HEK293 (cell line): ENCODE measurements around the gene TANGO6.

Experiments
- CTCF ChIA-PET: fragments of 350-600 bp; formaldehyde crosslinking; extraction: SDS; loops from one replicate; lab custom pipeline; 2021; ENCODE audit warnings: antibody characterized with exemption; lab: Yijun Ruan, JAX
- POLR2A ChIA-PET: fragments of 300-600 bp; formaldehyde crosslinking; extraction: SDS; loops from one replicate; lab custom pipeline; 2020; ENCODE audit warnings: antibody characterized with exemption, inconsistent platforms; lab: Yijun Ruan, JAX
- H3K27ac ChIP-seq: fragments of 200-500 bp; sonication (Bioruptor generic); 2 replicates; pipeline ENCODE4 v1.5.1; 2014; ENCODE audit warnings: low read depth, low read length, control low read depth, inconsistent platforms; ENCODE audit errors: extremely low read depth
- H3K36me3 ChIP-seq, 2 experiments: fragments of 200-500 bp in 1 of 2; sonication (Bioruptor generic) in 1 of 2; 1 replicate in 1 of 2; 2 replicates in 1 of 2; pipeline ENCODE4 v1.5.1; 2014 to 2017; ENCODE audit warnings: inconsistent platforms in 2 of 2, low read length in 2 of 2; ENCODE audit not compliant: control insufficient read depth in 2 of 2, insufficient read depth in 1 of 2
- H3K4me1 ChIP-seq: fragments of 200-500 bp; sonication (Bioruptor generic); 2 replicates; pipeline ENCODE4 v1.5.1; 2014; ENCODE audit warnings: mild to moderate bottlenecking, low read length, inconsistent platforms; ENCODE audit not compliant: control insufficient read depth, insufficient read depth
- H3K4me3 ChIP-seq: 2 replicates; pipeline ENCODE4 v1.5.1; 2011; ENCODE audit warnings: low read depth, mild to moderate bottlenecking, control low read depth, low read length, moderate library complexity
- H3K9me3 ChIP-seq: fragments of 200-500 bp; sonication (Bioruptor generic); 2 replicates; pipeline ENCODE4 v1.5.1; 2014; ENCODE audit warnings: low read depth, low read length, inconsistent platforms; ENCODE audit not compliant: control insufficient read depth, insufficient read depth
- BCL11A ChIP-seq: fragments of 450-650 bp; formaldehyde crosslinking; IDR thresholded peaks from 2 replicates; pipeline ENCODE4 v1.5.1; 2016; ENCODE audit warnings: low read depth, missing biosample characterization, missing genetic modification characterization
- ELK4 ChIP-seq: IDR thresholded peaks from 2 replicates; pipeline ENCODE4 v1.6.1; 2011; ENCODE audit warnings: mild to moderate bottlenecking, low read depth, low read length, borderline replicate concordance
- GLI2 ChIP-seq: fragments of 450-650 bp; formaldehyde crosslinking; IDR thresholded peaks from 2 replicates; pipeline ENCODE4; 2017; ENCODE audit warnings: missing biosample characterization, missing genetic modification characterization, low read depth, borderline replicate concordance
- HOXD13 ChIP-seq: sonication (generic); formaldehyde crosslinking; IDR thresholded peaks from 2 replicates; pipeline ENCODE4 v1.8.0; 2022; ENCODE audit warnings: missing genetic modification reagents, borderline replicate concordance
- KLF10 ChIP-seq: fragments of 450-650 bp; IDR thresholded peaks from 2 replicates; pipeline ENCODE4 v1.5.1; 2018; ENCODE audit warnings: missing biosample characterization, mild to moderate bottlenecking, missing genetic modification characterization
- MEIS1 ChIP-seq: sonication (generic); formaldehyde crosslinking; IDR thresholded peaks from 2 replicates; pipeline ENCODE4 v1.8.1; 2022; ENCODE audit warnings: missing genetic modification reagents, mild to moderate bottlenecking, borderline replicate concordance
- ZBTB49 ChIP-seq: fragments of 450-650 bp; formaldehyde crosslinking; IDR thresholded peaks from 2 replicates; pipeline ENCODE4 v1.5.1; 2016; ENCODE audit warnings: missing biosample characterization, missing genetic modification characterization, low read depth
- ZFP37 ChIP-seq: fragments of 450-650 bp; formaldehyde crosslinking; IDR thresholded peaks from 2 replicates; pipeline ENCODE4 v1.5.1; 2016; ENCODE audit warnings: missing biosample characterization, missing genetic modification characterization
- ZFP69B ChIP-seq: fragments of 450-650 bp; formaldehyde crosslinking; IDR thresholded peaks from 2 replicates; pipeline ENCODE4 v1.5.1; 2016; ENCODE audit warnings: missing biosample characterization, missing genetic modification characterization
- ZNF10 ChIP-seq: fragments of 450-650 bp; formaldehyde crosslinking; IDR thresholded peaks from 2 replicates; pipeline ENCODE4 v1.5.1; 2017; ENCODE audit warnings: missing biosample characterization, missing genetic modification characterization
- ZNF169 ChIP-seq: fragments of 450-650 bp; formaldehyde crosslinking; IDR thresholded peaks from 2 replicates; pipeline ENCODE4 v1.5.1; 2016; ENCODE audit warnings: missing biosample characterization, missing genetic modification characterization
- ZNF174 ChIP-seq: fragments of 450-650 bp; formaldehyde crosslinking; IDR thresholded peaks from 2 replicates; pipeline ENCODE4 v1.5.0; 2017; ENCODE audit warnings: missing biosample characterization, mild to moderate bottlenecking, missing genetic modification characterization
- ZNF239 ChIP-seq: fragments of 450-650 bp; formaldehyde crosslinking; IDR thresholded peaks from 2 replicates; pipeline ENCODE4 v1.5.1; 2016; ENCODE audit warnings: missing biosample characterization, missing genetic modification characterization
- ZNF248 ChIP-seq: fragments of 450-650 bp; formaldehyde crosslinking; IDR thresholded peaks from 2 replicates; pipeline ENCODE4 v1.5.1; 2017; ENCODE audit warnings: missing biosample characterization, missing genetic modification characterization
- ZNF335 ChIP-seq: fragments of 450-650 bp; formaldehyde crosslinking; conservative IDR thresholded peaks from 2 replicates; pipeline ENCODE4 v1.5.1; 2016; ENCODE audit warnings: missing biosample characterization, missing genetic modification characterization
- ZNF354C ChIP-seq: fragments of 450-650 bp; formaldehyde crosslinking; IDR thresholded peaks from 2 replicates; pipeline ENCODE4 v1.5.1; 2016; ENCODE audit warnings: missing biosample characterization, missing genetic modification characterization, low read depth, borderline replicate concordance
- ZNF366 ChIP-seq: fragments of 450-650 bp; formaldehyde crosslinking; conservative IDR thresholded peaks from 2 replicates; pipeline ENCODE4 v1.5.1; 2016; ENCODE audit warnings: missing biosample characterization, missing genetic modification characterization
- ZNF426 ChIP-seq: fragments of 450-650 bp; formaldehyde crosslinking; IDR thresholded peaks from 2 replicates; pipeline ENCODE4 v1.5.1; 2017; ENCODE audit warnings: missing biosample characterization, missing genetic modification characterization, mild to moderate bottlenecking, inconsistent platforms, moderate library complexity
- ZNF433 ChIP-seq: fragments of 450-650 bp; formaldehyde crosslinking; IDR thresholded peaks from 2 replicates; pipeline ENCODE4 v1.5.1; 2016; ENCODE audit warnings: missing biosample characterization, missing genetic modification characterization, low read depth
- ZNF473 ChIP-seq: fragments of 450-650 bp; formaldehyde crosslinking; IDR thresholded peaks from 2 replicates; pipeline ENCODE4 v1.5.1; 2017; ENCODE audit warnings: missing biosample characterization, missing genetic modification characterization
- ZNF514 ChIP-seq: fragments of 450-650 bp; formaldehyde crosslinking; IDR thresholded peaks from 2 replicates; pipeline ENCODE4 v1.5.1; 2016; ENCODE audit warnings: missing biosample characterization, missing genetic modification characterization
- ZNF560 ChIP-seq: fragments of 450-650 bp; formaldehyde crosslinking; IDR thresholded peaks from 2 replicates; pipeline ENCODE4 v1.5.1; 2017; ENCODE audit warnings: missing biosample characterization, missing genetic modification characterization, borderline replicate concordance
- ZNF600 ChIP-seq: fragments of 450-650 bp; formaldehyde crosslinking; IDR thresholded peaks from 2 replicates; pipeline ENCODE4 v1.5.1; 2016; ENCODE audit warnings: missing biosample characterization, missing genetic modification characterization
- ZNF624 ChIP-seq: fragments of 450-650 bp; formaldehyde crosslinking; IDR thresholded peaks from 2 replicates; pipeline ENCODE4 v1.5.1; 2017; ENCODE audit warnings: missing biosample characterization, missing genetic modification characterization
- ZNF660 ChIP-seq: fragments of 450-650 bp; IDR thresholded peaks from 2 replicates; pipeline ENCODE4 v1.5.1; 2018; ENCODE audit warnings: missing biosample characterization, mild to moderate bottlenecking, missing genetic modification characterization
- ZNF776 ChIP-seq: fragments of 450-650 bp; formaldehyde crosslinking; IDR thresholded peaks from 2 replicates; pipeline ENCODE4 v1.5.0; 2017; ENCODE audit warnings: missing biosample characterization, missing genetic modification characterization, borderline replicate concordance
- ZNF791 ChIP-seq: fragments of 450-650 bp; formaldehyde crosslinking; IDR thresholded peaks from 2 replicates; pipeline ENCODE4 v1.5.1; 2016; ENCODE audit warnings: missing biosample characterization, missing genetic modification characterization
- ZSCAN30 ChIP-seq: fragments of 450-650 bp; IDR thresholded peaks from 2 replicates; pipeline ENCODE4 v1.5.1; 2018; ENCODE audit warnings: missing biosample characterization, mild to moderate bottlenecking, missing genetic modification characterization, moderate library complexity

The TANGO6 gene

GRCh38 chr16:68833251-68833650, 10.1 kb upstream of the TANGO6 start:
- H3K4me3 ChIP-seq, result no peak overlapping the region
- TF ChIP-seq ZNF433 (tag by site-specific recombination) (no peak), ZBTB49 (tag by site-specific recombination) (no peak), ZNF791 (tag by site-specific recombination) (no peak), HOXD13 (CRISPR knock-in tag) (no peak), ZNF248 (no peak), ZNF354C (tag by site-specific recombination) (no peak), ZNF624 (tag by site-specific recombination) (no peak), ZNF514 (no peak), ZNF426 (no peak), ZNF239 (no peak), ZNF776 (no peak), ZNF366 (tag by site-specific recombination) (no peak)
- TF ChIP-seq, all 188 proteins: peak for 0
- H3K9me3 ChIP-seq, result no peaks in the 10 kb centered on the region
- H3K4me1 ChIP-seq, result no peaks in the 10 kb centered on the region
- CTCF ChIA-PET, result interaction anchor here (0.7 kb wide), 1 partner anchor 810 kb away, joined by 3 read pairs; the partner anchor contains the start of genes DDX28 and DUS2
- no peaks in the 10 kb centered on the region for H3K36me3 ChIP-seq
- H3K27ac ChIP-seq, result no peak overlapping the region
- POLR2A ChIA-PET, result no interaction called here

GRCh38 chr16:68834550-68834949, 8.8 kb upstream of the TANGO6 start:
- Histone ChIP-seq H3K4me3 (no peak overlapping the region), H3K36me3 (no peaks in the 10 kb centered on the region), H3K9me3 (no peaks in the 10 kb centered on the region), H3K4me1 (no peaks in the 10 kb centered on the region), H3K27ac (no peak overlapping the region)
- CTCF ChIA-PET, result interaction anchor here (0.5 to 1.3 kb wide), 5 partner anchors 10 to 290 kb away, joined by 3 to 7 read pairs (median 4); no protein-coding TSS in a partner anchor
- TF ChIP-seq MEIS1 (CRISPR knock-in tag) (no peak), ZSCAN30 (tag by site-specific recombination) (no peak), ELK4 (no peak), ZNF335 (no peak), ZNF10 (tag by site-specific recombination) (no peak)
- POLR2A ChIA-PET, result interaction anchor here (0.5 kb wide), 1 partner anchor 259 kb away, joined by 5 read pairs; no protein-coding TSS in a partner anchor

DNA sequence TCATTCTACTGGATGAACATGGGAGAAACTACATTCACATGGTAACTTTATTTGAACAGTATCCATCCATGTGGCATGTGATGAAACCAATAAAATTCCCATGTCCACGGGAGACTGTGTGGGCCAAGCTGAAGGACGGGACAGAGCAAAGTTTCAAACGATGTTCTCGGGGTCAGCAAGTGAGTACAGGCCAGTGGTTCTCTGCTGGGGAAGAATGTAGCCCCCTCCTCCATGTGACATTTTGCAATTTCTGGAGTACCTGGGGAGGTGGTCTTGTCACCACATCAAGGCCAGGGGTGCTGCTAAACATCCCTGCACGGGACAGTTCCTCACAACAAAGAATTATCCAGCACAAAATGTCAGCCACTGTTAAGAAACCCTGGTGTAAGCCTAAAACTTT, 7.4 kb upstream of the TANGO6 start:
- H3K36me3 ChIP-seq, result no peaks in the 10 kb centered on the region
- no peak for TF ChIP-seq ZNF600 (tag by site-specific recombination)
- no peak for TF ChIP-seq ZNF473 (tag by site-specific recombination)
- no peak for TF ChIP-seq GLI2 (tag by site-specific recombination)
- TF ChIP-seq ZFP69B (tag by site-specific recombination), result no peak
- no peak for TF ChIP-seq ZNF169
- TF ChIP-seq BCL11A (tag by site-specific recombination), result no peak
- no peak for TF ChIP-seq ZNF660 (tag by site-specific recombination)
- TF ChIP-seq KLF10 (tag by site-specific recombination), result no peak
- no peak for TF ChIP-seq ZNF174 (tag by site-specific recombination)
- no peak for TF ChIP-seq ZNF560 (tag by site-specific recombination)
- TF ChIP-seq ZFP37 (tag by site-specific recombination), result no peak
- H3K9me3 ChIP-seq, result no peaks in the 10 kb centered on the region
- POLR2A ChIA-PET, result no interaction called here
- no peak overlapping the region for H3K27ac ChIP-seq
- no peaks in the 10 kb centered on the region for H3K4me1 ChIP-seq
- CTCF ChIA-PET, result no interaction called here
- H3K4me3 ChIP-seq, result no peak overlapping the region
